Esophagus muscularis mucosa (tissue), 4 donors: ENCODE measurements around the gene ARFGAP1. TPM values are rescaled to one million over a fixed set of nuclear protein-coding genes. Genes with fewer than 3 reads are reported as not detected.

Experiments used
- DNase-seq: peaks from one replicate; pipeline ENCODE4 v3.0.0-alpha.2; 2017; ENCODE audit errors: extremely low spot score
- H3K27ac ChIP-seq, 4 donors: fragments of 200-600 bp; sonication (generic); replicated peaks in 1 of 4; 1 replicate in 3 of 4; 2 replicates in 1 of 4; pipeline ENCODE4 v1.5.1; 2016 to 2019; ENCODE audit warnings: mild to moderate bottlenecking in 1 of 4
- H3K27me3 ChIP-seq, 4 donors: fragments of 200-600 bp; sonication (generic); one replicate each; pipeline versions ENCODE4 v1.5.1 to v1.6.0; 2016 to 2019
- H3K36me3 ChIP-seq, 4 donors: fragments of 200-600 bp; sonication (generic); one replicate each; pipeline ENCODE4 v1.5.1; 2016 to 2019
- H3K4me1 ChIP-seq, 4 donors: fragments of 200-600 bp; sonication (generic); one replicate each; pipeline ENCODE4 v1.5.1; 2016 to 2019
- H3K4me3 ChIP-seq, 4 donors: fragments of 200-600 bp; sonication (generic); 1 replicate in 2 of 4; 2 replicates in 2 of 4; pipeline ENCODE4 v1.5.1; 2016 to 2019; ENCODE audit warnings: mild to moderate bottlenecking in 4 of 4, moderate library complexity in 1 of 4
- H3K9me3 ChIP-seq, 4 donors: fragments of 200-600 bp; sonication (generic); 1 replicate in 3 of 4; 2 replicates in 1 of 4; pipeline ENCODE4 v1.5.1; 2016 to 2019
- CTCF ChIP-seq, 3 experiments: fragments of 200-600 bp in 2 of 3; fragments of 450-650 bp in 1 of 3; sonication (generic) in 2 of 3; IDR thresholded peaks; one replicate each; pipeline ENCODE4 v1.5.1; 2017 to 2019; ENCODE audit warnings: antibody characterized with exemption in 3 of 3, mild to moderate bottlenecking in 2 of 3, moderate library complexity in 1 of 3
- EP300 ChIP-seq: sonication (generic); formaldehyde crosslinking; IDR thresholded peaks from one replicate; pipeline ENCODE4 v1.6.1; 2017; ENCODE audit warnings: antibody characterized with exemption
- POLR2A ChIP-seq: fragments of 450-650 bp; IDR thresholded peaks from one replicate; pipeline ENCODE4 v1.6.1; 2017; ENCODE audit warnings: antibody characterized with exemption, moderate library complexity, mild to moderate bottlenecking, low read depth
- POLR2AphosphoS5 ChIP-seq, 2 donors: sonication (generic); formaldehyde crosslinking; IDR thresholded peaks; one replicate each; pipeline ENCODE4 v1.6.1; 2017; ENCODE audit warnings: antibody characterized with exemption in 2 of 2
- WGBS: methylation state at CpG from one replicate; pipeline ENCODE4 v1.1.5; 2018; 5-methylcytosine and 5-hydroxymethylcytosine counted together
- intact Hi-C: fragments of 100-400 bp; cut with DNase I; formaldehyde crosslinking; loops from one replicate; pipeline ENCODE4 v1.15.1; 2023
- total RNA-seq, 4 donors: library from RNA; depleted of rRNA; stranded (reverse); fragments of >200 nt; gene quantifications; one replicate each; pipeline versions ENCODE4 v1.1.0 to v1.2.1, GENCODE V29; 2016

ARFGAP1 gene
- total RNA-seq, 4 donors from 2014 or later: 35.8 to 50.9 (median 39.5) TPM

DNA sequence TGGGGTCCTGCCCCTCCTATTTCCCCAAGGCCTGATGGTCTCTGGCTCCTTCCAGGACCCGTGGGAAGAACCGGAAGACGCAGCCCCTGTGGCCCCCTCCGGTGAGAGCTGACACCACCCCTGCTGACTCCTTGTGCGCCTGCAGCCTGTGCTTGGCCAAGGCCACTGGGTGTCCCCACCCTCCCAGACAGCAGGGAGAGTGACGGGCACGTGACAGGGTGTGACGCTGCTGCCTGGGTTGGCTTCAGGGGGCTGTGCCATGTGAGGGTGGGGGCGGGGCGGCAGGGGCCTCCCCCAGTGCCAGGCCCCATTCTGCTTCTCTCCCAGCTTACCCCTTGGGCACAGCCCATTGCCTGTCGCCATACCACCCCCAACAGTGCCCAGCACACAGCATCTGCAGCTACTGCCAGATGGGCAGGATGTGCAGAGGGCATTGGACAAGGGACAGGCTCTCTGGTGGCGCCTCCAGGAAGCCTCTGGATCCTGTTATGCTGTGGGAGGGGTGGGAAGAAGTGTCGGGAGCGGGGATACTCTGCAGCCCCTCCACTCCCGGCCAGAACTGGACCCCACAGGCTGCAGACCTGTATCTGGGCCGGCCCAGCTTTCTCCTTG lies 34.0 kb upstream of the ARFGAP1 start:
- H3K9me3 ChIP-seq: no peaks in the 10 kb centered on the region
- no peaks in the 10 kb centered on the region for H3K36me3 ChIP-seq
- no peak for DNase-seq
- H3K27ac ChIP-seq: no peak overlapping the region
- intact Hi-C loops: no loop called here
- H3K27me3 ChIP-seq: peaks cover 0 to 92% (median 6%) of the 10 kb centered on the region in 4 donors
- no peaks in the 10 kb centered on the region for H3K4me1 ChIP-seq
- no peak overlapping the region for H3K4me3 ChIP-seq
- no peak for TF ChIP-seq POLR2AphosphoS5 (IDR thresholded peaks at IDR 0.05)
- no peak for TF ChIP-seq CTCF (IDR thresholded peaks at IDR 0.05)
- no peak for TF ChIP-seq POLR2A
- TF ChIP-seq EP300: no peak
- WGBS: 51% methylated on average over 7 of the region's 16 CpGs

GRCh38 chr20:63239431-63239830 lies 33.2 kb upstream of the ARFGAP1 start:
- Histone ChIP-seq H3K9me3 (no peaks in the 10 kb centered on the region), H3K4me1 (no peaks in the 10 kb centered on the region), H3K4me3 (no peak overlapping the region), H3K27me3 (peaks cover 0 to 92% (median 5%) of the 10 kb centered on the region in 4 donors), H3K36me3 (no peaks in the 10 kb centered on the region), H3K27ac (no peak overlapping the region)
- no peak for DNase-seq
- 72% methylated on average over 13 of the region's 30 CpGs for WGBS
- intact Hi-C loops: no loop called here
- TF ChIP-seq POLR2AphosphoS5 (IDR thresholded peaks at IDR 0.05) (no peak), POLR2A (no peak), EP300 (no peak), CTCF (IDR thresholded peaks at IDR 0.05) (no peak)

DNA sequence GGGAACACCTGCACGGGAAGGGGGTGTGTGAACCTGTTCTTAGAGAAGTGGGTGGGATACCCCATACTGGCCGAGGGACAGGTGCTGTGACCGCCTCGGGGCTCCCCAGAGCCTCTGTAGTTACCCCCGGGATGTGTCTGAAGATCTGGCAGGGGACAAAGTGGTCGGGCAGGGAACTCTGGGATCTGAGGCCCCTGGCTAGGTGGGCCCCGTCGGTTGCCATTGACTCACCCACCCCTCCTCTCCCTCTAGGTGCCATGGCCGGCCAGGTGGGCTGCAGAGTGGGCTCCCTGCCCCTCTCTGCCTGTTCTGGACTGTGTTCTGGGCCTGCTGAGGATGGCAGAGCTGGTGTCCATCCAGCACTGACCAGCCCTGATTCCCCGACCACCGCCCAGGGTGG lies 32.6 kb upstream of the ARFGAP1 start:
- intact Hi-C loops: no loop called here

GRCh38 chr20:63241272-63241671 lies 31.3 kb upstream of the ARFGAP1 start:
- peaks cover 0 to 90% (median 1%) of the 10 kb centered on the region in 4 donors for H3K27me3 ChIP-seq

More for the DNA sequence above, 32.6 kb upstream of the ARFGAP1 start:
- TF ChIP-seq POLR2AphosphoS5 (IDR thresholded peaks at IDR 0.05) (no peak), EP300 (no peak), POLR2A (no peak), CTCF (IDR thresholded peaks at IDR 0.05) (no peak)
- H3K9me3 ChIP-seq: no peaks in the 10 kb centered on the region
- WGBS: 81% methylated on average over 5 of the region's 11 CpGs
- H3K4me3 ChIP-seq: no peak overlapping the region
- H3K27ac ChIP-seq: no peak overlapping the region
- peaks cover 0 to 92% (median 2%) of the 10 kb centered on the region in 4 donors for H3K27me3 ChIP-seq
- no peaks in the 10 kb centered on the region for H3K36me3 ChIP-seq
- no peak for DNase-seq
- H3K4me1 ChIP-seq: no peaks in the 10 kb centered on the region

More at GRCh38 chr20:63241272-63241671, 31.3 kb upstream of the ARFGAP1 start:
- no peaks in the 10 kb centered on the region for H3K4me1 ChIP-seq
- no peak for DNase-seq
- H3K4me3 ChIP-seq: no peak overlapping the region
- no peaks in the 10 kb centered on the region for H3K9me3 ChIP-seq
- H3K36me3 ChIP-seq: no peaks in the 10 kb centered on the region
- no peak overlapping the region for H3K27ac ChIP-seq
- TF ChIP-seq POLR2AphosphoS5 (IDR thresholded peaks at IDR 0.05) (no peak), POLR2A (no peak), CTCF (IDR thresholded peaks at IDR 0.05) (no peak), EP300 (no peak)
- WGBS: 57% methylated on average over 7 of the region's 11 CpGs
- intact Hi-C loops: no loop called here
